ENCODE data around the gene IGDCC3.

IGDCC3 gene

GRCh38 chr15:65333856-65334255 lies 43.9 kb downstream of the IGDCC3 start:
- DNase-seq (ENCODE audit: low read depth) = no peak
- no peak for TF ChIP-seq CTCF (IDR thresholded peaks at IDR 0.05; ENCODE audit: insufficient read depth, low read depth, low read length, missing control alignments)

GRCh38 chr15:65333148-65333820 lies 44.5 kb downstream of the IGDCC3 start:
- TF ChIP-seq CTCF (IDR thresholded peaks at IDR 0.05; ENCODE audit: insufficient read depth, low read depth, low read length, missing control alignments) = no peak
- DNase-seq (ENCODE audit: low read depth) = no peak
- no peak overlapping the region for H3K4me3 ChIP-seq (ENCODE audit: low read depth, low read length)

More at GRCh38 chr15:65333856-65334255, 43.9 kb downstream of the IGDCC3 start:
- H3K4me3 ChIP-seq (ENCODE audit: low read depth, low read length) = no peak overlapping the region

GRCh38 chr15:65332391-65333147 lies 45.2 kb downstream of the IGDCC3 start:
- no peak for DNase-seq (ENCODE audit: low read depth)
- no peak for TF ChIP-seq CTCF (IDR thresholded peaks at IDR 0.05; ENCODE audit: insufficient read depth, low read depth, low read length, missing control alignments)
- H3K4me3 ChIP-seq (ENCODE audit: low read depth, low read length) = no peak overlapping the region

- DNase-seq (ENCODE audit: low read depth) = no peak
Measured at GRCh38 chr15:65331811-65332210, 46.0 kb downstream of the IGDCC3 start.

GRCh38 chr15:65330934-65331645 lies 46.7 kb downstream of the IGDCC3 start:
- no peak for DNase-seq (ENCODE audit: low read depth)
- TF ChIP-seq CTCF (IDR thresholded peaks at IDR 0.05; ENCODE audit: insufficient read depth, low read depth, low read length, missing control alignments) = no peak
- no peak overlapping the region for H3K4me3 ChIP-seq (ENCODE audit: low read depth, low read length)

More at GRCh38 chr15:65331811-65332210, 46.0 kb downstream of the IGDCC3 start:
- no peak for TF ChIP-seq CTCF (IDR thresholded peaks at IDR 0.05; ENCODE audit: insufficient read depth, low read depth, low read length, missing control alignments)
- no peak overlapping the region for H3K4me3 ChIP-seq (ENCODE audit: low read depth, low read length)

GRCh38 chr15:65329984-65330735 lies 47.6 kb downstream of the IGDCC3 start:
- H3K4me3 ChIP-seq (ENCODE audit: low read depth, low read length) = no peak overlapping the region
- TF ChIP-seq CTCF (IDR thresholded peaks at IDR 0.05; ENCODE audit: insufficient read depth, low read depth, low read length, missing control alignments) = no peak
- no peak for DNase-seq (ENCODE audit: low read depth)
